GM06990 (cell line): ENCODE data around the gene NBL1.

Experiments used
- DNase-seq: peaks from one replicate; pipeline ENCODE4 v3.0.0-alpha.2; 2011; ENCODE audit not compliant: insufficient read length; ENCODE audit errors: extremely low read depth
- H3K27me3 ChIP-seq: replicated peaks from 2 replicates; pipeline ENCODE4 v1.6.0; 2011; ENCODE audit warnings: low read length; ENCODE audit not compliant: control insufficient read depth, insufficient read depth
- H3K36me3 ChIP-seq: 2 replicates; pipeline ENCODE4 v1.5.1; 2011; ENCODE audit warnings: low read length; ENCODE audit not compliant: control insufficient read depth, insufficient read depth
- H3K4me3 ChIP-seq: replicated peaks from 2 replicates; pipeline ENCODE4 v1.5.1; 2011; ENCODE audit warnings: low read depth, mild to moderate bottlenecking, control low read depth, low read length
- TF ChIP-seq, protein P1 (sequence below): IDR thresholded peaks from 2 replicates; pipeline ENCODE4 v1.5.1; 2011; ENCODE audit warnings: low read length, control low read depth, mild to moderate bottlenecking, inconsistent platforms; ENCODE audit not compliant: insufficient read depth, poor library complexity, severe bottlenecking

NBL1 gene

DNA sequence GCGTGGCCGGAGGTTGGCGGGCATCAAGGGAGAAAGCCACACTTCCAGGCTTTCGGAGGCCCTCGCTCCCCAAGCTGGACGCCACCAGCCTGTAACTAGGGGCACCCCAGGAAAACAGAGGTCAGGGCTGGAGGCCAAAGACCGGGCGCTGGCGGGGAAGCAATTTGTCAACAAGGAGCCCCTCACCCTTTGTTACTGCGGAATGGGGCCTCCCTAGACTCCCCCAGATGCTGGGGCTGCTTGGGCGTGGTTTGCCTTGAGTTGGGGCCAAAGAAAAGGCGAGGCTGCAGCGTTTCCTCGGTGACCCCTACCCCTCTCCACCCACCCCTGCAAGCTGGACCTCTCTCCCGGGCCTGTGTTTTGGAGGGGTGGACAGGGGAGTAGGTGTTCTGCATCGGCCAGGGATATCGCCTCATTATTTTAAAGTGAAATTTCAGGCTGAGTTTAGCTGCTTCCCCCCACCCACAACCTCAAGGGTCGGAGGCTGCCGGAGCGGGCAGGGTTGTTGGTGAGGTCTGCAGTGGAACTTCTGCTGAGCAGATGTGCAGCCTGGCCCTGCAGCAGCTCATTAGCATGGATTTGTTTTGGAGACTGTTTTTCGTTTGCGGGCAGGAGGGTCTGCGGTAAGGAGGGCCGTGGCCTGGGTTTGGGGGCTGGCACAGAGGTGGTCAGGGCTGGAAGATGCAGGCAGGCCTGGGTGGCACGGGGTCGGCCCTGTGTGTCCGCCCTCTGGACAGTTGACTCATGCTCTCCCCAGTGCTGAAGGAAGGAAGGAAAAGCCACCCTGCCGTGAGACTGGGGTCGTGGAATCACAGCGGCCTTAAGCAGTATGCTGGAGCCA is 1.5 kb downstream of the NBL1 start:
- TF ChIP-seq, protein P1, sequence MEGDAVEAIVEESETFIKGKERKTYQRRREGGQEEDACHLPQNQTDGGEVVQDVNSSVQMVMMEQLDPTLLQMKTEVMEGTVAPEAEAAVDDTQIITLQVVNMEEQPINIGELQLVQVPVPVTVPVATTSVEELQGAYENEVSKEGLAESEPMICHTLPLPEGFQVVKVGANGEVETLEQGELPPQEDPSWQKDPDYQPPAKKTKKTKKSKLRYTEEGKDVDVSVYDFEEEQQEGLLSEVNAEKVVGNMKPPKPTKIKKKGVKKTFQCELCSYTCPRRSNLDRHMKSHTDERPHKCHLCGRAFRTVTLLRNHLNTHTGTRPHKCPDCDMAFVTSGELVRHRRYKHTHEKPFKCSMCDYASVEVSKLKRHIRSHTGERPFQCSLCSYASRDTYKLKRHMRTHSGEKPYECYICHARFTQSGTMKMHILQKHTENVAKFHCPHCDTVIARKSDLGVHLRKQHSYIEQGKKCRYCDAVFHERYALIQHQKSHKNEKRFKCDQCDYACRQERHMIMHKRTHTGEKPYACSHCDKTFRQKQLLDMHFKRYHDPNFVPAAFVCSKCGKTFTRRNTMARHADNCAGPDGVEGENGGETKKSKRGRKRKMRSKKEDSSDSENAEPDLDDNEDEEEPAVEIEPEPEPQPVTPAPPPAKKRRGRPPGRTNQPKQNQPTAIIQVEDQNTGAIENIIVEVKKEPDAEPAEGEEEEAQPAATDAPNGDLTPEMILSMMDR, result no peak
- H3K36me3 ChIP-seq, result no peaks in the 10 kb centered on the region
- H3K27me3 ChIP-seq, result peaks cover 4% of the 10 kb centered on the region
- no peak for DNase-seq
- no peak overlapping the region for H3K4me3 ChIP-seq

DNA sequence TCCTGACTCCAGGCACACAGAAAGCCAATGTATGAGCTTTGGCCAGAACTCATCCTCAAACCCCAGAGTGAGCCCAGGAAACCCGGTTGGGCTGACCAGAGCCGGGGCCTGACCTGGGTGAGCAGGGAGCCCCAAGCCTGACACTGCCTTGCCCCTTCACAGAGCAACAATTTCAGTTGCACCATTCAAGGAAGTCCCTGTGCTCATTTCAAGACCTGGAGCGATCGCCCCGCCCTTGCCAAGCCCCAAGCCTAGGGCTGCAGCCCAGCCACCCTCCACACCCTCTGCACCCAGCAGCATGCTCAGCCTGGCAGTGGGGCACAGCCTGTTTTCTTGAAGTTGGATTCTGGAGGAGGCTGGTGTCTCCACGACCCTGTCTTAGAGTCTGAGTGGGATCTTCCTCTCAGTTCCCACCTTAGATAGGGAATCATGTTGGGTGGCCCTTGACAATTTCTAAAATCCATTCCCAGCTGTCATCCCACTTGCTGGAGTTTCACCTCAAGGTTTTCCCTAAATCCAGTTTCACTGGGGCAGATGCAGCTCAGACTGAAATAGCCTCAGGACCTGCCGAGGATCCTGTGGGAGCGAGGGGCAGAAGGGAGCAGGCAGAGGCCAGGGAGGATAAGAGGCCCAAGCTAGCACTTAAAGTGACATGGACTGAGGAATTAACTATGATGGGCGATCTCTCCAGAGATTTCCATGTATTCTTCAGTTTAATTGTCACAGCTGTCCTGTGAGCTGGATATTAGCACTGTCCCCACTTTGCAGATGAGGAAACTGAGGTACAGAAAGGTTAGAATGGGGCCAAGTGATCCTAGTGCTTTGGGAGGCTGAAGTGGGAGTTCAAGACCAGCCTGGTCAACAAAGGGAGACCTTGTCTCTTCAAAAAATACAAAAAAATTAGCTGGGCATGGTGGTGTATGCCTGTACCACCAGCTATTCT is 2.5 kb downstream of the NBL1 start:
- no peak for DNase-seq
- no peak overlapping the region for H3K4me3 ChIP-seq

DNA sequence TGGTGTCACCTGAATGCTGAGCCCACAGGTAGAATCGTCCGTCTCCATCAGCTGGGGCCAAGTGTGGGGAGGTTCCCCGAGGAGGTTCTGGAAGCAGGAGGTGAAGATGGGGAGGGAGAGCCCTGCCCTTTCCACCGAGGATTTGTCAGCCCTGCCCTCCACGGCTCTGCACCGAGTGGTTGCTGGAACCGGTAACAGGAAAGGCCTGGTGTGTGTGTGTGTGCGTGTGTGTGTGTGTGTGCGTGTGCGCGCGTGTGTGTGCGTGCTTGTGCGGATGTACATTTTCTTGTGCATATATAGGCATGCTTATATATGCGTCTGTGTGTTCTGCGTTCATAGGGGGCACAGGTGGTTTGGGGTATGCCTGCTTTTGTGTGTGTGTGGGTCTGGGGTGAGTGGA is 3.5 kb downstream of the NBL1 start:
- peaks cover 1% of the 10 kb centered on the region for H3K27me3 ChIP-seq
- no peak for DNase-seq
- H3K36me3 ChIP-seq, result no peaks in the 10 kb centered on the region
- H3K4me3 ChIP-seq, result no peak overlapping the region
- TF ChIP-seq, protein P1, result no peak

More for the DNA sequence above, 2.5 kb downstream of the NBL1 start:
- H3K27me3 ChIP-seq, result peaks cover 1% of the 10 kb centered on the region
- TF ChIP-seq, protein P1, result no peak
- no peaks in the 10 kb centered on the region for H3K36me3 ChIP-seq

- TF ChIP-seq, protein P1, result no peak
- DNase-seq, result no peak
- H3K27me3 ChIP-seq, result peaks cover 1% of the 10 kb centered on the region
- H3K4me3 ChIP-seq, result no peak overlapping the region
- no peaks in the 10 kb centered on the region for H3K36me3 ChIP-seq
Observed at GRCh38 chr1:19648239-19648638, 4.1 kb downstream of the NBL1 start.

DNA sequence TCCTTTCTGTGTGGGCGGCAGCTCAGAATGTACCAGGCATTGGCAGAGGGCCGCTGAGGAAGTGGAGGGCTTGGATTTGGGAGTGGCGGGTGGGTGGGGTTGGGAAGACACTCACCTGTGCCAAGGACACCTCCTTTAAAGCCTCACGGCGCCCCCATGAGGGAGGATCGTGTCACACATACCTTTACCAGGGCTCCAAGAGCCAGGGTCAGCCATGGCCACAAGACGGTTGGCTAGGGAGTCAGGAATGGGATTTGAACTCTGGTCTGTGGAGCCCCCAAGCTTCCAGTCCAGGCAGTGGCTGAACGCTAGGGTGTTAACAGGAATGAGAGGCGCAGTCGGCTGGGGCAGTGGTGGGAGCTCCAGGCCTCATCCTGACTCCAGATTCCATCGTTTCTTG is 4.6 kb downstream of the NBL1 start:
- no peaks in the 10 kb centered on the region; the same call in 1 of the 2 replicates for H3K27me3 ChIP-seq
- H3K36me3 ChIP-seq, result no peaks in the 10 kb centered on the region
- TF ChIP-seq, protein P1, result no peak
- no peak overlapping the region for H3K4me3 ChIP-seq
- DNase-seq, result no peak
